Loucy (cell line): Measurements from ENCODE around the gene SRBD1.

Experiments
- CTCF ChIP-seq: fragments of 200-600 bp; sonication (generic); conservative IDR thresholded peaks from 2 replicates; pipeline ENCODE4 v1.5.1; 2014; ENCODE audit warnings: mild to moderate bottlenecking, antibody characterized with exemption, low read length
- EZH2phosphoT487 ChIP-seq: fragments of 200-600 bp; IDR thresholded peaks from 2 replicates; pipeline ENCODE4 v1.6.1; 2018; ENCODE audit warnings: antibody characterized with exemption, mild to moderate bottlenecking, moderate library complexity, borderline replicate concordance

DNA sequence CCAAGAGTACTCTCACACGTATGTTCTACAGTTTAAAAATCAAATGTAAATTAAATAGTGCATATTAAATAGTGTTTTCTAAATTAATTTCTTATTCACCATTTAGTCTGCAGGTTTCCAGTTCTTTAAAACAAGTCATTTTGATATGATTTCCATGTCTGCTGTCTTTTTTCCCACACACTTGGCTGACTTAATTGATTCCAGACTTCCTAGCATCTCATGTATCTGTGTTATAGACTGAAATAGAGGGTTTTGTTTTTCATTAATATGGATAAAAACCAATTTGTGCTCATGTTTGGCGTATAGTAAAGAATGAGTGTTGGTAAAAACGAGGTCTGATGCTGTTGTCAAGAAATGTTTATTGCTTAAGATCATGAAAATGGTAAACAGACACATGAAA, 104.3 kb downstream of the SRBD1 start:
- TF ChIP-seq CTCF = no peak
- TF ChIP-seq EZH2phosphoT487 = no peak
